NCI-H1694 (cell line): Measurements from ENCODE around the gene CDHR4.
"Not testable (repeated sequence)": the region's sequence is repeated elsewhere in the genome, so short reads cannot be mapped to it uniquely, and the experiment has no call there.

ENCODE experiments used
- DNase-seq: peaks from one replicate; lab custom pipeline; 2025; lab: John Stamatoyannopoulos, UW

Gene CDHR4

DNA sequence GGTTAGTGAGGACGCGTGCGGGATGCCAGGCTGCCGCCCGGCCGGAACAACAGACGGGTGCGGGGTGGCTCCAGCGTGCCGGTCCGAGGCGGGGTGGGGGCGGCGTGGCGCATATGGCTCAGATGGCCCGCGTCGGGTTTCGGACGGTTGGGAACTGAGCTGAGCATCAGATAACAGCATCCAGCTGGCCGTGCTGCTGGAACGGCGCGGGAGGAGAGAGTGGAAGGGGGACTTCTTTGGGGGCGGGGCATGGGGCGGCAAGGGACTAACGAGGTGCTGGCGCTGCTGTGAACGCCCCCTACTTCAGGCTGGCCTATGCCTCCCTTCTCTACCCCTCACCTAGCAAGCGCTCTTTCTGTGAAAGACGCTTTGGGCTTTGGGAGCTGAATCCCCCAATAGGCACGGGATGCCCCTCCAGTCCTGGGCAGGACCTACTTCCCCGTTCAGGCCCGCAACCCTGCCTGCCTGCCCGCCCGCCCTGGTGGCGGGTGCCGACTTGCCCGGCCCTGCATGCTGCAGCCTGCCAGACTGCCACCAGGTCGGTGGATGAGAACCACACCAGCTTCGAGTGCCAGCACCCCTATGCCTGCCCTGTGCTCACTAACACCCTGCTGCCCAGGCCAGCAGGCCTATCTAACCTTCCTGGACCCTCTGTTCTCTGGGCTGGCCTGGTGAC, 3.9 kb upstream of the CDHR4 start:
- peak; percentile 2 for DNase-seq

DNA sequence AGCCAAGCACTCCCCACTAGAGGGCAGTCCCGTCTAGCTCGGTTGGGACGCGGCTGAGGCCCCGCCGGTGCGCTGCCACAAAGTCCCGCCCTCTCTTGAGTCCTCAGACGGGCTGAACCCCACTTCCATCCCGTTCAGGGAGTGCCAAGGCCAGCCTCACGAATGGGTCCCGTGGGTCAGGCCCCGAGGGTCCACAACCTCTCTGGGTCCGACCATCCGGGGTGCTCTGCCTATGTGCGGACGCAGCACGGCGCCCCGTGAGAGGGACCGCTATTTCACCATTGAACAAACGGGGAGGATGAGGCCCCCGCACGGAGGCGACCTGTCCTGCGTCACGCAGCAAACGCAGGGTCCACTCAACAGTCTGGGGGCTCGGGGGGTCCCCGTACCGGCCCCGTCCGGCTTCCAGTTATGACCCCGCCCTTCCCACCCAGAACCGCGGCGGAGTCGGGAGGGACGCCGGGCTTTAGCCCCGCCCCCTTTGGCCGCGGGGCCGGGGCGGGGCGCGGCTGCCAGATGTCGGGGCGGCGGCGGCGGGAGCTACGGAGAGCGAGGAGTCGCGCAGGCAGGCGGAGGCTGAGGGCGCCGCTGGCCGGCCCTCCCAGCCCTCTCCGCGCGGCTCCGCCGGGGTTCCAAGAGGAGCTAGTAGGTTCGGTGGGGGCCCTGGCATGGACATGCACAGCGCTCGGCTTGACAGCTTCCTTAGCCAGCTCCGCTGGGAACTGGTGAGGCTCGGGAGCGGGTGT, 3.2 kb upstream of the CDHR4 start, which contains the start of gene INKA1:
INKA1 (plus strand) TSS at position 543 of the 746 bp plus-strand sequence; CDS start at position 675, 132 bp downstream.
- DNase-seq: peak; percentile 34

DNA sequence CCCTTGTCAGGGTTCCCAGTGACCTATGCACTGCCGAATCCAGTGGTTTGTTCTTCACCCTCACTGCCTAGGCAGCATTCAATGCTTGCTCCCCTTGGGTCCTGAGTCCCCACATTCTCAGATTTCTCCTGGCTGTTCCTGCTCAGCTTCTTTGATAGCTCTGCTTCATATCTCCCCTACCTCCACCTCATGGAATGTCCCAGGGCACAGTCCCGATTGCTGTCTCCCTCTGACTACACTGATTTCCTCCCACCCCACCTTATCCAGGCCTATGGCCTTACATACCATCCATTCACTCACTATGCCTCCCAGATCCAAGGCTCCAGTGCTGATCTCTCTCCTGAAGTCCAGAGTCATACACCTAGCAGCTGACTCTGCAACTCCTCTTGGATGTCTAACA, 1.5 kb upstream of the CDHR4 start:
- no peak for DNase-seq

DNA sequence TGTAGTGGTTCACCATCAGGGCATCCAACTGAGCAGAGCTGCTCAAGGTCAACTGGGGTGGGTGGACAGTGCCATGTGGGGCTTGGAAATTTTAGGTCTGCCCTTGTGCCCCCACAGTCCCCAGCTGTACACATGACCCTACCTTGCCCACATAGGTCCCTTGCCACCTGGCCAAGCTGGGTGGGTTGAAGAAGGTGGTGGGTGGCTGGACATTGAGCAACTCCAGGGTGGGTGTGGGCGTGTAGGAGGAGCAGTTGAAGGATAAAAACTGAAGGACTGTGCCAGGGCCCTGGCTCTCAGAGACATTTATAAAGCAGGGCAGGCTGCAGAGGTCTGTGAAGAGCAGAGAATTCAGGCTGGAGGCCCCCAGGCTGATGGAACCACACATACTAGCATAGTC, 568 bp downstream of the CDHR4 start:
- DNase-seq: no peak

DNA sequence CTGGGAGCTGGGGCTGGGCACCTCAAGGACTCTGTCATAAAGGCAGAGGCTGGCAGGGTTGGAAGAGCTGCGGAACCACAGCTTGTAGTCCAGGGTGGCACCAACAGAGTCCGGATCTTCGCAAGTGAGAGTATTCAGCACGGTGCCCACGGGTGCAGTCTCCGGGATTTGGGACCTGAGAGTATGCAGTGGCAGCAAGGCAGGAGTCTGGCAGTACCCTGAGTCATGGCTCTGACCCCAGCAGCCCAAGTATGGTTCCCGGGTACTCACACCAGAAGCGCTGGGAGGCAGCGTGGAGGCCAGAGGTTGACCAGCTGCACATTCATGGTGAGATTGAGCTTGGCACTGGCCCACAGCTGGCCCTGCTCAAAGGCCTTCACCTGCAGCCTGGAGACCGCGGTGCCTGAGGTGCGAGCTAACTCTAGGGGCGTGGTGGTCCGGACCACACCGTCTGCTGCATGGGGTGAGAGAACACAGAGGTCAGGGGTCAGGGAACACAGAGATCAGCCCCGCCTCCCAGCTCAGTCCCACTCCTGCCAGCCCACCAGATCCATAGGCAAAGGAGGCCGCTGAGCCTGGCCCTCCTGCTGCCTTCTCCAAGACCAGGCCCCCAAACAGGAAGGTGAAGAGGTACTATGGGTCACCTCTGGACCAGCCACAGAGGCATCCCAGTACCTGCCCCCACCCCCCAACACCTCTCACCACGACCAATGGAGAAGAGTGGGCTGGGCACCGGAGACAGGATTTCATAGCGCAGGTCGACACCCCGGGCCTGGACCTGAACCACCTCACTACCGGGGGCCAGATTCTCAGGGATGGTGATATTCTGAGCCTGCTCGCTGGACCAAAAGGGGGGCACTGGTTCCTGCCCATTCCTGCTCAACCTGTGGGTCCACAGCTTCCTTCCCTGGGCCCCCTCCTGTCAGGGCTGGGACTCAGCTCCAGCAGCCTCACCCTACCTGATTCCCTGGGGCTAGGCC, 4.5 kb downstream of the CDHR4 start:
- no peak for DNase-seq

DNA sequence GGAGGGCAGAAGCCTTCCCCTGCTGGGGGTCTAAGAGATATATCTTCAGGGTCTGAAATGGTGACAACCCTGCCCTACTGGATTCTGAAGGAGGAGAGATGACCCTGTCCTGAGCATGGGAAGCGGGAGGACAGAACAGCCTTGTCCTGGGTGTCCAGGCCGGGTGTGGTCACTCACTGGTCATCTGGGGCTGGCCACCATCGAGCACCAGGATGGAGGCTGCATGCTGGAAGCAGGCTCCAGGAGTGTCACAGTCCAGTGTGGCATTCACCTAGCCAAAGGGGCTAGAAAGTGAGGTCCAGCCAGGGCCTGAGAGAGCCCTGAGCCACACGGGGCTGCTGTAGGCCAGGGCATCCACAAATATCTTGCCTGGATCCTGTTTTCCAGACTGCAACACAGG, 5.2 kb downstream of the CDHR4 start:
- no peak for DNase-seq

DNA sequence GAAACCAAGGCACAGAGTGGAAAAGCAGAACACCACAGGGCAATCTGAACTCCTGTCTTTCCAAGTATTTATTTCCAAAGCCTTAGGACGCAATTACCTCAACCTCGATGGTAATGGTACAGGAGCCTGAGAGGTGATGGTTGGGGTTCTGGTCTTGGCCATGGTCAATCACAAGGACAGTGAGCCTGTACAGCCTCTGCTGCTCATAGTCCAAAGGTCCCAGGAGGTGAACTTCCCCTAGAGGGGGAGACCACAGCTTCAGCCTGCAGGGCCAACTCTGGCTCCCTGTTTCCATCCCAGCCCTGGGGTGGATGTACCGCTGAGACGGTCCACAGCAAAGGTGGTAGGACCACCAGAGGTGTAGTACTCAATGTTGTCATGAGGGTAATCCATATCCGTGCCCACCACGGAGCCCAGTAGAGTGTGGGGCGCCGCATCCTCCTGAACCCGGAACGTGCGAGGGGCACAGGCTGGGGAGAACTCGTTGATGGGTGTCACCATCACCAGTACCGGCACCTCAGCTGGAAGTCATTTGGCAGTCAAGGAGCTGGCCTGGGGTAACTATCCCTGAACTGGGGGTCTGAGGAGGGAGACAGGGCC, 6.1 kb downstream of the CDHR4 start:
- no peak for DNase-seq

DNA sequence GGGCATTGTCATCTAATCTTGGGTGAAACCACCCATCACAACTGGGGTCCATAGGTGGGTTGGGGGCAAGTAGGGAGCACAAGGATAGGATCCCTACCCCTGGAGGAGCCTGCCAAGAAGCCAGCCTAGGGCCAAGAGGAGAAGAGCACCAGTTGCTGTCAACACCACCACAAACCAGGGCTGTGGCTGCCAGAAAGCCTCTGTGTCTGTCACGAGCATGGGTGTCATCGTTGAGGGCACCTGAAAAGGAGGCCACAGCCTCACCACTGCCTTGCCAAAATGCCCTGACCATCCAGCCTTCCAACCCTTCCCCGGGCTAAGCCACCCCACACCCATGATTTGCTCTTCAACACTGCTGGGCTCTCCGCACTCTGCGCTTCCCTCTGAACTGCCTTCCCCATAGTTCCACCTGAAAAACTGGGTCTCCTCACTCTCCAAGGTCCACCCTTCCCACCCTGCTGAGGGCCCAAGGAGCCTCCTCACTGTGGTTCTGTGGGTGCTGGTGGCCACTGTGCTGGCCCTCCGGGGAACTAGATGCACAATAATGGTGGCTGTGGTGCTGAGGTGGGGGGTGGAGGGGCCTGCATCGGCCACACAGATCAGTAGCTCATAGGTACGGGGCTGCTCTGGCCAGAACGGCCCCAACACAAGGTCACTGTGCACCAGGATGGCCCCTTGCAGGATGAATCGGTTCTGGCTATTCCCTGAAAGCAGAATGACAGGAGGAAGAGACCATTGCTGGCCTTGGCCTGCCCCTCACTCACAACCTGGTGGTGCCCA, 7.1 kb downstream of the CDHR4 start:
- DNase-seq: no peak

DNA sequence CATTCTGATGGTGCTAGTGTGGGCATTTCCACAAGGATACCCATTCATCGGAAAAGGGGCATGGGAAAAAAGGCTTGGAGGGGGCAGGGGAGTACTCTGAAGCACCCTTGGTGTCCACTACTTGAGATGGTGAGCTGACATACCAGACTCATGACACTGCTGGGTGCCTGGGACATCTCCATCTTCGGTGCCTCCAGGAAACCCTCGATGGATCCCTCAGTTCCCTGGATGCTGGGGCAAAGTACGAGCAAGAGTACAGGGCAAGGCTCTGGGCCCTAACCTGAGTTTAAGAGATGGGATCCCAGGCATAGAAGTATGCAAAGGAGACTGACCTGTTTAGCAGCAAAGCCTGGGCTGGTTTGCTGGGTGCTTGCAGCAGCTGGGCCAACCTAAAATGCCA, 8.1 kb downstream of the CDHR4 start:
- DNase-seq: no peak

DNA sequence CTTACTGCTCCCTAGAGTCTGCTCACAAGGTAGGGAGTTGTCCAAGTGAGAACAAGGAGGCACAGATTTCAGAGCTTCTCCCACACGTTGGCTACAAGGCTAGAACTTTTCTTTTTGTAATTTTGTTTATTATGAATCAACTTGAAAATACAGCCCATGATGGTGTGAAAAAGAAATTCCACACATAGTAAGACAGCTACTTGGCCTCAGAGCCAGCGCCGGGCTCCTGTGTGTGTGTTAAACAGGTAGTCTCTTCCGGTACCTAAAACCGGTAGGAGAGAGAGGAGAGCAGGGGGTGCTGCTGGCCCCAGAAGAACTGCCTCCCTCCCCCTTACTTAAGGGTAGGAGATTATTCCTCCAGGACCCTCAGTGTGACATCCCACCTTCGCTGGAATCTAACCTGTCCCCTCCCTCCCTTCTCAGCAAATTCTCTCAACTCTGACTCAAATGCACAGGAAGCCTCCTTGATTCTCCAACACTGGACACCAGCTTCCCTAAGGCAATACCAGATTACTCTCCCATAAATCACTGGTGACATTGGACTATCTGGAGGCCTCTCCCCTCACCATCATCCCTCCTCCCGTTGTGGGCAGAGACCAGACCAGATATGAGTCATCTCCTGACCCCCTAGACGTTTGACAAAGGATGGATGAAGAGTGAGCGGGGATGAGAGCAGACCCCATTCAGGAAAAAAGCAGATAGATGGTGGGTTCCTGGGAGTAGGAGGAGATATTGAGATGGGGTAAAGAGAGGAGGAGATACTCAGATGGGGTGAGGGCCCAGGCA, 8.9 kb downstream of the CDHR4 start:
- DNase-seq: no peak

DNA sequence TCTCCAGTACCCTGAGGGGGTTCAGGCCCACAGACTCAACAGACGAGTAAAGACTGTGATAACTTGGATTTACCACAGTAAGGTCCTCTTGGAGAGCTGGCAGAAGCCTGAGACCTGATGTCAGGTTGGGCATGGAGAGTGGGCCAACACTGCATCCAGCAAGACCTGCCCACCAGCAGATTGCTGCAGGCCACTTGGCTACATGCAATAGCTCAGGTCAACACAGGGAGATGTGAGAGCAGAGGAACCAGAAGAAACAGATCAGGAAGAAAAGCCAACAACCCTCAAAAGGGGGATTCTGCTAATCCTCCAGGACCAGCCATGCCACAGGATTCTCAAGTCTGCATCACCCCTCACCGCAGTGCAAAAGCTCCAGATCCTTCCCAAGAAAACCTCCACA, 11.6 kb downstream of the CDHR4 start:
- DNase-seq: no peak

DNA sequence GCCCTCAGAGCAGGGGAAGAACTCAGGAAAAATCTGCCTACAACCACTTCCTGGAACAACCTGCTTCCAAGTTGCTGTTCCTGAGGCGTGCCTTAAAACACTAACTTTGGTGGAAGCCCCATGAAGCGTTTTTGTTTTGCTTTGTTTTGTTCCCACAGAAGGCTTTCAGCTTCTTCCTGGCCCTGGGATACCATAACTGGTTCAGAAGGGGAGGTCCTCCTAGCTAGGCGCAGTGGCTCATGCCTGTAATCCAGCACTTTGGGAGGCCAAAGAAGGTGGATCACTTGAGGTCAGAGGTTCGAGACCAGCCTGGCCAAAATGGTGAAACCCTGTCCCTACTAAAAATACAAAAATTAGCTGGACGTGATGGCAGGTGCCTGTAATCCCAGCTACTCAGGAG, 12.1 kb downstream of the CDHR4 start:
- no peak for DNase-seq

DNA sequence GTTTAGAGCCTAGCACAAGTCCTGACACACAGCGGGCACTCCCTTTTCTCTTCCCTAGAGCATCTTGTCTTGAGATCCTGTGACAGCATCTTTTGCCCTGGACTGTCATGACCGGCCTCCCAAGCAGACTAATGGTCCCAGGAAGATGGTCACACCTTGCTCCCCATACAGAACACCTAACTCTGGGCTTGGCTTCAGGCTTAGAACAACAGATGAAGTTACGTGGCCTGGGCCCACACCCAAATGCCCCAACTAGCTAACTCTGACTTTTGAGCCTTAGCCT, 12.6 kb downstream of the CDHR4 start:
- no peak for DNase-seq

DNA sequence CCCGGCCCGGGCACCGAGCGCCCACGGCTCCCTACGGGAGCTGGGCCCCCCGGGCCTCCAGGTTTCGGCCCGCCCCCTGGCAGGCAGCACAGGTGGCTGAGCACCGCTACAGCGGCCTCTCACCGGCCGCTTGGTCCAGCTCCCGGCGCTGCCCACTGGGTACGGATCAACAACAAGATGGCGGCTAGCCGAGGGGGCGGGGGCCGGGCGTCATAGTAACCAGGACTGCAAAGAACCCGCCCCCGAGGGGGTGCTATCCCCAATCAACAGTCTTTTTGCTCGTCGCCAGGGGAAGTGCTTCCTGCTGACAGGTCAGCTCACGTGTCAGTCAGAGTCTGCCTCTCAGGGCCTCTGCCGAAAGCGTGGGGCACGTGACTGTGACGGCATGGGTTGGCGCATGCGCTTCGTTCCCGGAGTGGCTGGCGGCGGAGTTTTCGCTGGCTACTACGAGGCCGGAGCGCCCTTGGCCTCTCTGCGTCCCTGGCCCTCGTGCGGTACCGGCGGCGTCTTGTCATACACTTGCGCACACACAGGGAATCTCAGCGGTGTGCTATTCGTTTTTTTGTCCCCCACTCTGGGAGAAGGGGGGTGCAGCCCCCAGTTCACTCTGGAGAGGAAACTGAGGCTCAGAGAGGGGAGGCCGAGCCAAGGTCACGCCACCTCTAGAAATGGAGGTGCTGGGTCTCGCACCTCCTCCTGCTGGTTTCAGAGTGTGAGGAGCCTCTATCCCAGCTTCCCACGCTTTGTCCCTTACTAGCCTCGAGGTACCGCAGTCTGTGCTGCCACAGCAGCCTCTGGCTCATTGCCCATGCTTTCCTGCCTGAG, 13.1 kb downstream of the CDHR4 start, which contains the start of gene IP6K1:
IP6K1 (minus strand) TSS at position 186 of the 825 bp plus-strand sequence. CDS start 38,502 bp downstream, outside the sequence.
- DNase-seq: peak; percentile 85

DNA sequence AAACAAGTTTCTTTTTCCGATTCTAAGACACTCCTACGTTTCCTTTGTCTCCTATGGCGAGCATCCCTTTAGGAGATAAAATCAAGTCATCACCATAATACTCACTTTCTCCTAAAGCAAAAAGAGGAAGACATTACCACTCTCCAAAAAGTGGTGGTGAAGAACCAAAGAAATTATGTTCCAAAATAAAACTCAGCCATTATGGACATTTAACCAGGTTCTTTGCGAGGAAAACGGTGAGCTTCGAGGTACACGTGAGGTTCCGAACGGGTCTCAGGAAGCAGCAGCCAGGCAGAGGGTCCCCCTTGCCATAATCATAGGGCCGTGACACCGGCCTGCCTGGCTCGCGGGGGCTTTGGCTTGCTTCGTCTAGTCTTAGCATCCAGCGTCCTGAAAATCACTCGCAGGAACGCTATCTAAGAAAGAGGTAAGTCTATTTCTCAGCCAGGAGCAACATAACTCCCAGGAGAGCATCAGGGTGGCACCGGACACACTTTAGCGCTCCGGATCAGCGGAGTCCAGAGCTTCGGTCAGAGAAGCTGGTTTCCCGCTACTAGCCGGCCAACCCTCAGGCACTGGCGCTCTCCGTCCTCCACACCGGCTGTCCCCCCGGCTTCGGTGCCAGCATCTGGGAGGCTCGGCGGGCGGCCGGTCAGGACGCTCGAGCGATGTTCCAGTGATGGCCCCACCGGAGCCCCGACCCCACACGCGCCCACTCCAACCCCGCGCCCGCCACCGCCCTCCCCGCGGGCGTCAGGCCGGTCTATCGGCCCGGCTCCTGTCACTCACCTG, 13.9 kb downstream of the CDHR4 start:
- DNase-seq: no peak

DNA sequence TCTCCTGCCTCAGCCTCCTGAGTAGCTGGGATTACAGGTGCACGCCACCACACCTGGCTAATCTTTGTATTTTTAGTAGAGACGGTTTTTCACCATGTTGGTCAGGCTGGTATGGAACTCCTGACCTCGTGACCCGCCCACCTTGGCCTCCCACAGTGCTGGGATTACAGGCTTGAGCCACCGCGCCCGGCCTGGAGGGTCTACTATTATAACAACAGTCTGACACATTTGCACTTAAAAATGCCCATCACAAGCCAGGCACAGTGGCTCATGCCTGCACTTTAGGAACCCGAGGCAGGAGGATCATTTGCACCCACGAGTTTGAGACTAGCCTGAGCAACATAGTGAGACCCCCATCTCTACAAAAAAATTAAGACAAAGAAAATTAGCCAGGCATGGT, 17.4 kb downstream of the CDHR4 start:
- not testable (repeated sequence) for DNase-seq

DNA sequence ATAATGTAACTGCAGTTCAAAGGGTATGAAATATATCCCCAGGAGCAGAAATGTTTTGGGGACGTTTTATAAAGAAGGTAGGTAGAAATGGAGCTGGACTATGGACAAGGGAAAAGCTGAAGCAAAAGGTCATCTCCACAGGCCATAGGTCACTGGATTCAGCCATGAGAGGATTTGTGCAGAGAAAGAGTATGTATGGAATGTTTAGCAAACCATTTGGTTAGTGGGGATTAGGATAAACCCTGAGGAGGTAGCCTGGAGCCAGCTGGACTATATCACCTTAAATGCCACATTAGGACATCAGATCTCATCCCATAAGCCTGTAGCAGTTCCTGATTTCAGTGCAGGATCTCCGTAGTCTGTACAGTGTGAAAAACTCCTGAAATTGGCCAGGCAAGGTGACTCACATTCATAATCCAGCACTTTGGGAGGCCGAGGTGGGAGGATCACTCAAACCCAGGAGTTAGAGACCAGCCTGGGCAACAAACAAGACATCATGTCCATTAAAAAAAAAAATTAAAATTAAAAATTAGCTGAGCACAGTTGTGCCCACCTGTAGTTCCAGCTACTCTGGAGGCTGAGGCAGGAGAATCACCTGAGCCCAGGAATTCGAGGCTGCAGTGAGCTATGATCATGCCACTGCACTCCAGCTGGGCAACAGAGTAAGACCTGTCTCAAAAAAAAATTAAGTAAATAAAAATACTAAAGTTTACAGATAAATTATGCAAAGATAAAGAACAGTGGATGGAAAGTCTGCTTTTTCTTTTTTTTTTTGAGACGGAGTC, 18.1 kb downstream of the CDHR4 start:
- no peak for DNase-seq

DNA sequence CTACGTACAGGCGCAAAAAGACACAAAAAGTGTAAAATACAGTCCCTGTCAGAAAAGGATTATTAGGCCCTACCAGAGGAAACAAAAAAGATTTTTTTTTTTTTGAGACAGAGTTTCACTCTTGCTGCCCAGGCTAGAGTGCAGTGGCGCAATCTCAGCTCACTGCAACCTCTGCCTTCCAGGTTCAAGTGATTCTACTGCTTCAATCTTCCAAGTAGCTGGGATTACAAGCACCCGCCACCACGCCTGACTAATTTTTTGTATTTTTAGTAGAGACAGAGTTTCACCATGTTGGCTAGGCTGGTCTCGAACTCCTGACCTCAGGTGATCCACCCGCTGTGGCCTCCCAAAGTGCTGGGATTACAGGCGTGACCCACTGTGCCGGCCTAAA, 18.7 kb downstream of the CDHR4 start:
- not testable (repeated sequence) for DNase-seq
